Right ventricle myocardium inferior (tissue), 1 donor: ENCODE results near the gene RDX. TPM values are rescaled to one million over a fixed set of nuclear protein-coding genes. Genes with fewer than 3 reads are reported as not detected.

Experiments
- ATAC-seq: fragments of 200-7000 bp; cut with Tn5 transposase; one replicate; pipeline ENCODE4 v1.9.1; 2020; ENCODE audit warnings: mild to moderate bottlenecking, moderate library complexity
- DNase-seq: peaks from one replicate; pipeline ENCODE4 v3.0.0; 2021; ENCODE audit errors: missing footprints
- intact Hi-C: fragments of 100-400 bp; cut with DNase I; formaldehyde crosslinking; loops from one replicate; pipeline ENCODE4 v1.11.0; 2022
- long read RNA-seq: library from polyadenylated mRNA; unstranded; transcript quantifications from one replicate; pipeline ENCODE4 v2.0.0, GENCODE V29; 2021
- total RNA-seq: library from RNA; stranded (reverse); fragmentation: NEBNext Ultra II Directional; extraction: Animal tissue kit (Norgen Biotek cat#: 25700); gene quantifications from one replicate; pipeline ENCODE4 v1.2.1, GENCODE V29; 2021
- donor health status: DM: no; HTN: yes; CAD: no; lungs with severe emphysema.

The RDX gene
- 116 TPM for total RNA-seq
- long read RNA-seq, full-length matches to known transcripts: 19 of 29 reads
- long read RNA-seq, partial matches to known transcripts: 4 of 29 reads
- long read RNA-seq, other reads (novel, unspliced or antisense): 6 of 29 reads

GRCh38 chr11:110296226-110297075 is at the start of gene RDX:
Gene RDX, minus strand, starts transcription at chr11:110296614. Its CDS starts 16,922 bp downstream, at chr11:110279692.
- intact Hi-C loops: loop anchor here (5.0 to 10.0 kb wide), 3 partner anchors 52 to 138 kb away; no protein-coding TSS in a partner anchor
- peak; percentile 95 for ATAC-seq
- peak; percentile 87 for DNase-seq

- DNase-seq (no peak), ATAC-seq (no peak)
- intact Hi-C loops: no loop called here
These were observed 49.3 kb upstream of the RDX start for GRCh38 chr11:110345743-110346142.

- ATAC-seq: no peak
- DNase-seq: no peak
- intact Hi-C loops: no loop called here
These were observed 44.0 kb upstream of the RDX start for GRCh38 chr11:110340436-110340835.

- intact Hi-C loops: no loop called here
- ATAC-seq (no peak), DNase-seq (no peak)
These were observed 43.2 kb upstream of the RDX start for GRCh38 chr11:110339456-110340250.

GRCh38 chr11:110338684-110339083 is 42.3 kb upstream of the RDX start:
- no peak for ATAC-seq
- intact Hi-C loops: no loop called here
- DNase-seq: no peak

GRCh38 chr11:110337570-110338193 is 41.3 kb upstream of the RDX start:
- no peak for DNase-seq
- intact Hi-C loops: no loop called here
- ATAC-seq: no peak

- intact Hi-C loops: no loop called here
- ATAC-seq (no peak), DNase-seq (no peak)
These were observed 39.6 kb upstream of the RDX start for GRCh38 chr11:110336054-110336453.

GRCh38 chr11:110335358-110335757 is 38.9 kb upstream of the RDX start:
- no peak for ATAC-seq
- intact Hi-C loops: no loop called here
- DNase-seq: no peak

- DNase-seq (no peak), ATAC-seq (no peak)
- intact Hi-C loops: no loop called here
These were observed 35.2 kb upstream of the RDX start for GRCh38 chr11:110331626-110332025.

GRCh38 chr11:110329445-110329844 is 33.0 kb upstream of the RDX start:
- DNase-seq: no peak
- no peak for ATAC-seq
- intact Hi-C loops: no loop called here

GRCh38 chr11:110327508-110327907 is 31.1 kb upstream of the RDX start:
- ATAC-seq (no peak), DNase-seq (no peak)
- intact Hi-C loops: no loop called here

- DNase-seq (no peak), ATAC-seq (no peak)
- intact Hi-C loops: no loop called here
These were observed 27.4 kb upstream of the RDX start for GRCh38 chr11:110323786-110324185.

GRCh38 chr11:110319501-110319900 is 23.1 kb upstream of the RDX start:
- DNase-seq (no peak), ATAC-seq (no peak)
- intact Hi-C loops: no loop called here

GRCh38 chr11:110318638-110319404 is 22.4 kb upstream of the RDX start:
- DNase-seq (no peak), ATAC-seq (no peak)
- intact Hi-C loops: no loop called here

- intact Hi-C loops: no loop called here
- no peak for ATAC-seq
- no peak for DNase-seq
These were observed 21.1 kb upstream of the RDX start for GRCh38 chr11:110317516-110317932.

GRCh38 chr11:110314366-110315095 is 18.1 kb upstream of the RDX start:
- intact Hi-C loops: no loop called here
- ATAC-seq (no peak), DNase-seq (no peak)

- DNase-seq (no peak), ATAC-seq (no peak)
- intact Hi-C loops: no loop called here
These were observed 16.3 kb upstream of the RDX start for GRCh38 chr11:110312670-110313069.
